Keratinocyte (primary cell): Measurements from ENCODE around the gene MAPK1. TPM values are rescaled to one million over a fixed set of nuclear protein-coding genes. Genes with fewer than 3 reads are reported as not detected.

Experiments used
- DNase-seq: peaks from one replicate; pipeline ENCODE4 v3.0.0-alpha.2; 2011; ENCODE audit warnings: low read depth, missing footprints, low spot score
- FAIRE-seq: peaks from 2 replicates; lab custom pipeline; 2011; peaks lifted over from hg19 to GRCh38; lab: Jason Lieb, UNC
- H2AFZ ChIP-seq: 2 replicates; pipeline ENCODE4 v1.6.0; 2012; ENCODE audit warnings: low read length, control low read depth, inconsistent platforms; ENCODE audit not compliant: control insufficient read depth
- H3K27ac ChIP-seq: 2 replicates; pipeline ENCODE4 v1.5.1; 2011; ENCODE audit warnings: low read length; ENCODE audit not compliant: control insufficient read depth, insufficient read depth
- H3K27me3 ChIP-seq: 3 replicates; pipeline ENCODE4 v1.6.0; 2011; ENCODE audit warnings: low read length; ENCODE audit not compliant: control insufficient read depth, insufficient read depth; ENCODE audit errors: extremely low read depth
- H3K36me3 ChIP-seq, 2 experiments: 2 replicates in 1 of 2; 3 replicates in 1 of 2; pipeline ENCODE4 v1.5.1; 2011; ENCODE audit warnings: low read length in 2 of 2, mild to moderate bottlenecking in 1 of 2; ENCODE audit not compliant: control insufficient read depth in 2 of 2, insufficient read depth in 2 of 2; ENCODE audit errors: extremely low read depth in 1 of 2
- H3K4me1 ChIP-seq: 3 replicates; pipeline ENCODE4 v1.5.1; 2011; ENCODE audit warnings: low read length; ENCODE audit not compliant: control insufficient read depth, insufficient read depth; ENCODE audit errors: extremely low read depth
- H3K4me2 ChIP-seq: 3 replicates; pipeline ENCODE4 v1.6.0; 2011; ENCODE audit warnings: low read depth, low read length; ENCODE audit not compliant: control insufficient read depth, insufficient read depth; ENCODE audit errors: extremely low read depth
- H3K4me3 ChIP-seq, 3 experiments: fragments of 200-600 bp in 1 of 3; sonication (generic) in 1 of 3; 2 replicates in 2 of 3; 3 replicates in 1 of 3; pipeline ENCODE4 v1.5.1; 2011 to 2016; ENCODE audit warnings: low read length in 3 of 3, mild to moderate bottlenecking in 3 of 3, control low read depth in 2 of 3, inconsistent platforms in 1 of 3, low read depth in 1 of 3, mixed read lengths in 1 of 3, mixed run types in 1 of 3, moderate library complexity in 1 of 3; ENCODE audit not compliant: control insufficient read depth in 2 of 3, insufficient read depth in 2 of 3; ENCODE audit errors: extremely low read depth in 1 of 3
- H3K79me2 ChIP-seq: 2 replicates; pipeline ENCODE4 v1.6.0; 2012; ENCODE audit warnings: low read length; ENCODE audit not compliant: control insufficient read depth, insufficient read depth
- H3K9ac ChIP-seq: 3 replicates; pipeline ENCODE4 v1.6.0; 2011; ENCODE audit warnings: low read length; ENCODE audit not compliant: control insufficient read depth, insufficient read depth; ENCODE audit errors: extremely low read depth
- H3K9me1 ChIP-seq: 3 replicates; pipeline ENCODE4 v1.6.0; 2011; ENCODE audit warnings: low read length; ENCODE audit not compliant: control insufficient read depth, insufficient read depth; ENCODE audit errors: extremely low read depth
- H3K9me3 ChIP-seq: 2 replicates; pipeline ENCODE4 v1.5.1; 2012; ENCODE audit warnings: low read depth, low read length; ENCODE audit not compliant: control insufficient read depth
- H4K20me1 ChIP-seq: 3 replicates; pipeline ENCODE4 v1.6.0; 2011; ENCODE audit warnings: low read length; ENCODE audit not compliant: control insufficient read depth, insufficient read depth; ENCODE audit errors: extremely low read depth
- EZH2 ChIP-seq: IDR thresholded peaks from one replicate; pipeline ENCODE4 v1.6.1; 2012; ENCODE audit warnings: inconsistent platforms, mild to moderate bottlenecking, low read length, moderate library complexity
- dilution Hi-C: fragments of 300-500 bp; cut with MboI; formaldehyde crosslinking; loops from one replicate; pipeline ENCODE4 v1.7.0; 2020; ENCODE audit warnings: low sequenced_read_pairs; ENCODE audit not compliant: extremely low pct_ligation_motif_present
- polyA plus RNA-seq, 5 experiments: library from polyadenylated mRNA; depleted of rRNA in 3 of 5; stranded (reverse) in 3 of 5; stranded (forward) in 1 of 5; unstranded in 1 of 5; fragments of >200 nt; gene quantifications; 1 replicate in 1 of 5; 2 replicates in 3 of 5; 3 replicates in 1 of 5; pipeline versions ENCODE4 v1.2.1 to v1.2.3, GENCODE V29; 2011 to 2012; ENCODE audit warnings: missing spikeins in 2 of 5, low read depth in 1 of 5, low replicate concordance in 1 of 5
- TF ChIP-seq, protein P1 (sequence below), 3 experiments: IDR thresholded peaks in 1 of 3; conservative IDR thresholded peaks in 1 of 3; optimal IDR thresholded peaks in 1 of 3; 2 replicates in 2 of 3; 3 replicates in 1 of 3; pipeline versions ENCODE3 to v1.5.1; 2011; ENCODE audit warnings: low read length in 3 of 3, mild to moderate bottlenecking in 3 of 3, moderate library complexity in 2 of 3, control low read depth in 1 of 3, inconsistent platforms in 1 of 3; ENCODE audit not compliant: insufficient read depth in 2 of 3; ENCODE audit errors: extremely low read depth in 1 of 3

MAPK1 gene
- polyA plus RNA-seq, 1 donor (not counting 4 experiments of a cell fraction or from before 2014, with no cell fraction given), result 136 TPM

DNA sequence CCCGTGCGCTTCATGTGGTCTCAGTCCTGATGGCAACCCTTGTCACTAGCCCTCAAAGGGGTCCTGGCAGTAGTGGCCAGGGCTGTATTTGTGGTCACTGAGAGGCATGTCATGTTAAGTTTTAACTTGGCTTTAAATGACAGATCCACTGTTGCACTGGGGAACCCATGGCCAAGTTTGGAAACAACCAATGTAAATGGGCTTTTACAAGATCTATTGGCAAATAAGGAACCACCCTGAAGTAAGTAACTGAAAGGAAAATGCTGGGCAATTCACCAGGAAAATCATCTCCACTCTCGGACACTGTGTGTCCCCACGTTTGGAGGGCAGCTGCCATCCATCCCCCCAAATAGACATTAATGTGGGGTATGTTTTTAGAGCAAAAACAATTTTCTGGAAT is 140.3 kb downstream of the MAPK1 start:
- Histone ChIP-seq H3K79me2 (no peaks in the 10 kb centered on the region), H2AFZ (no peak overlapping the region), H3K4me1 (no peaks in the 10 kb centered on the region), H3K27me3 (no peaks in the 10 kb centered on the region), H3K27ac (no peak overlapping the region), H3K9me1 (no peaks in the 10 kb centered on the region), H3K9me3 (no peaks in the 10 kb centered on the region), H3K36me3 (no peaks in the 10 kb centered on the region), H3K9ac (no peak overlapping the region), H3K4me3 (no peak overlapping the region), H4K20me1 (no peaks in the 10 kb centered on the region), H3K4me2 (no peak overlapping the region)
- dilution Hi-C loops, result no loop called here
- DNase-seq (no peak), FAIRE-seq (no peak)
- TF ChIP-seq, protein P1, sequence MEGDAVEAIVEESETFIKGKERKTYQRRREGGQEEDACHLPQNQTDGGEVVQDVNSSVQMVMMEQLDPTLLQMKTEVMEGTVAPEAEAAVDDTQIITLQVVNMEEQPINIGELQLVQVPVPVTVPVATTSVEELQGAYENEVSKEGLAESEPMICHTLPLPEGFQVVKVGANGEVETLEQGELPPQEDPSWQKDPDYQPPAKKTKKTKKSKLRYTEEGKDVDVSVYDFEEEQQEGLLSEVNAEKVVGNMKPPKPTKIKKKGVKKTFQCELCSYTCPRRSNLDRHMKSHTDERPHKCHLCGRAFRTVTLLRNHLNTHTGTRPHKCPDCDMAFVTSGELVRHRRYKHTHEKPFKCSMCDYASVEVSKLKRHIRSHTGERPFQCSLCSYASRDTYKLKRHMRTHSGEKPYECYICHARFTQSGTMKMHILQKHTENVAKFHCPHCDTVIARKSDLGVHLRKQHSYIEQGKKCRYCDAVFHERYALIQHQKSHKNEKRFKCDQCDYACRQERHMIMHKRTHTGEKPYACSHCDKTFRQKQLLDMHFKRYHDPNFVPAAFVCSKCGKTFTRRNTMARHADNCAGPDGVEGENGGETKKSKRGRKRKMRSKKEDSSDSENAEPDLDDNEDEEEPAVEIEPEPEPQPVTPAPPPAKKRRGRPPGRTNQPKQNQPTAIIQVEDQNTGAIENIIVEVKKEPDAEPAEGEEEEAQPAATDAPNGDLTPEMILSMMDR (optimal IDR thresholded peaks at IDR 0.05 in 1 of 3, IDR thresholded peaks at IDR 0.05 in 1 of 3, conservative IDR thresholded peaks at IDR 0.05 in 1 of 3; ENCODE audit: extremely low read depth in 1 of 3, insufficient read depth in 2 of 3, low read length in 3 of 3), result no peak
- no peak for TF ChIP-seq EZH2

DNA sequence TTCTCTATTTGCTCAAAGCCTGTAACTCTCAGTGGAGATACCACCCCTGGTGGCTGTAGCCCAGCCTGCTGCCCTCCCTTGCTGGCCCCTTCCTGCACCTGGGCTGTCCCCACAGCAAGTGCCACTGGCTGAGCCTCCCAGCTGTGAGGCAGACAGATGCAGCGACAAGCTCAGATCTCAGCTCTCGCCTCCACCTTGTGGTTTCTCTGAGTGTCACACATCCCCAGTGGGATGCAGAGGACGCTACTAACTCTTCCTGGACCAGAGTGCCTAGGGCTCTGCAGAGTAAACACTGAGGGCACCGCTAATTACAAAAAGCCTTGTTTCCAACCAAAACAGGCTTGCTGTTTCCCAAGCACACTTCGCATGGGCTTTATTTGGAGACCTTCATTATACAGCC is 140.8 kb downstream of the MAPK1 start:
- no peaks in the 10 kb centered on the region for H3K9me1 ChIP-seq
- no peak for DNase-seq

More for the DNA sequence above, 140.8 kb downstream of the MAPK1 start:
- no peak overlapping the region for H3K4me2 ChIP-seq
- H3K27ac ChIP-seq, result no peak overlapping the region
- H3K9me3 ChIP-seq, result no peaks in the 10 kb centered on the region
- no peaks in the 10 kb centered on the region for H3K79me2 ChIP-seq
- no peak overlapping the region for H3K4me3 ChIP-seq
- H4K20me1 ChIP-seq, result no peaks in the 10 kb centered on the region
- TF ChIP-seq EZH2, result no peak
- TF ChIP-seq, protein P1 (optimal IDR thresholded peaks at IDR 0.05 in 1 of 3, IDR thresholded peaks at IDR 0.05 in 1 of 3, conservative IDR thresholded peaks at IDR 0.05 in 1 of 3; ENCODE audit: extremely low read depth in 1 of 3, insufficient read depth in 2 of 3, low read length in 3 of 3), result peak; percentile 29 to 46 (median 36)
- no peaks in the 10 kb centered on the region for H3K36me3 ChIP-seq
- no peak overlapping the region for H2AFZ ChIP-seq
- no peaks in the 10 kb centered on the region for H3K27me3 ChIP-seq
- no peaks in the 10 kb centered on the region for H3K4me1 ChIP-seq
- no peak for FAIRE-seq
- dilution Hi-C loops, result no loop called here
- H3K9ac ChIP-seq, result no peak overlapping the region
